Measurements from ENCODE around the gene DNPH1. TPM values are rescaled to one million over a fixed set of nuclear protein-coding genes. Genes with fewer than 3 reads are reported as not detected.

Gene DNPH1
- total RNA-seq, 2 experiments from 2014 or later = 66.1 to 68.2 TPM

DNA sequence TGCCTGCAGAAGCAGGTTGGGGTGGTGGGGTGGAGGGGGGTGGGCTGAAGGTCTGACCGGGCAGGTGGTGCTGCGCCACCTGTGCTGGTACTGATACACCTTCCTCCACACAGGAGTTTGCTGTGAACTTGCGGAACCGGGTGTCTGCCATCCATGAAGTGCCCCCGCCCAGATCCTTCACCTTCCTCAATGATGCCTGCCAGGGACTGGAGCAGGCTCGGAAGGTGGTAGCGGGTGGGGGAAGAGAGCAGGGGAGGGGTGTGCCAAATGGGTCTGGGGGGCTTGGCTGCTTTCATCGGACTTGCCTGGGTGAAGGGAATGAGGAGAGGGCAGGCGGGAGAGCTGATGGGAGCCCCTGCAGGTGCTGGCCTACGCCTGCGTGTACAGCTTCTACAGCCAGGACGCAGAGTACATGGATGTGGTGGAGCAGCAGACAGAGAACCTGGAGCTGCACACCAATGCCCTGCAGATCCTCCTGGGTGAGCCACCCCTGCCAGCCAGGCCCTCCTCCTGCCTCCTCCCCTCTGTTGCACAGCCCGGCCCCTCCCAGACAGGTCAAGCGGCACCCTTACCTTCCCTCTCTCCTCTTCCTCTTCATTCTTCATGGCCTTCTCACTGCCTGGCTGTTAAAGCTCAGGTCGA, 6.7 kb downstream of the DNPH1 start:
- ChIA-PET CTCF (interaction anchor here (1.6 kb wide), 1 partner anchor 230 kb away, joined by 4 read pairs; no protein-coding TSS in a partner anchor), POLR2A (no interaction called here)

- POLR2A ChIA-PET = no interaction called here
- CTCF ChIA-PET = interaction anchor here (3.1 kb wide), 1 partner anchor 8 kb away, joined by 9 read pairs; the partner anchor contains the start of gene DNPH1
Measured at GRCh38 chr6:43221046-43221972, 8.0 kb downstream of the DNPH1 start.

- POLR2A ChIA-PET = no interaction called here
- CTCF ChIA-PET = interaction anchor here (0.6 to 3.1 kb wide), 2 partner anchors 9 to 30 kb away, joined by 4 to 9 read pairs; partner anchors contain the start of gene DNPH1
Measured at GRCh38 chr6:43220439-43220951, 8.8 kb downstream of the DNPH1 start.

GRCh38 chr6:43219814-43220213, 9.5 kb downstream of the DNPH1 start:
- ChIA-PET POLR2A (no interaction called here), CTCF (interaction anchor here (0.6 to 3.1 kb wide), 2 partner anchors 10 to 31 kb away, joined by 4 to 9 read pairs; partner anchors contain the start of gene DNPH1)

DNA sequence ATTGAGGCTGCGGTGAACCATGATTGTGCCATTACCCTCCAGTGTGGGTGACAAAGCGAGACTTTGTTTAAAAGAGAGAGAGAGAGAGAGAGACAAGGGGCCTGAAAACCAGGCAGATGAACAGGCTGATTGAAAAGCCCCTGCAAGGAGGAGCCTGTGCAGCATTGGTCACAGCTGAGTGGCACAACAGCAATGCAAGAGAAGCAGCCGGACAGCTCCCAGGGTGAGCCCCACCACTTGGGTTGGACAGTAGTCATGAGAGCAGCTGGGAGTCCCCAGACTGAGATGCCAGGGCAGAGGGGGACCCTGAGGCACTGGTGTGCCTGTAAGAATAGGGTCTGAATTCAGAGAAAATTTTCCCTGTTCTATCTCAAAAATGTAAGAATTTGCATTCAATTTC, 10.2 kb downstream of the DNPH1 start:
- POLR2A ChIA-PET = no interaction called here
- CTCF ChIA-PET = interaction anchor here (3.1 kb wide), 1 partner anchor 10 kb away, joined by 9 read pairs; the partner anchor contains the start of gene DNPH1

DNA sequence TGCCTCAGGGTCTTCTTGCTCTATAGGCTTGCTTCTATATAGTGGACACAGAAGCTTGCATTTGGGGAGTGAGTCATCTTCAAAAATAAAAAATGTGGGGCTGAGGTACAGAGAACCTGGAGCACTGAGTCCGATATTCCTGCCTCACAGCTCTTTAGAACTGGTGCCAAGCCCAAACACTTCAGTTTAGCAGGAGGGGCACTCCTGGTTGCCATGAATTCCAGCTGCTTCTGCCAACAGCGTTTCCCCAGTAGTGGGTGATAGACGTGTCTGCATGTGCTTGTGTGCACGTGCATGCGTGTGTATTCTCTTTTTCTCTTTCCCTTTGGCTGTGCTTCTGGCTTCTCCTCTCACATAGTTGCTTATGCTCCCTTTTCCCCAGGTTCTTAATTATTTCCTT, 11.9 kb downstream of the DNPH1 start:
- ChIA-PET POLR2A (no interaction called here), CTCF (interaction anchor here (1.5 kb wide), 1 partner anchor 74 kb away, joined by 4 read pairs; no protein-coding TSS in a partner anchor)

DNA sequence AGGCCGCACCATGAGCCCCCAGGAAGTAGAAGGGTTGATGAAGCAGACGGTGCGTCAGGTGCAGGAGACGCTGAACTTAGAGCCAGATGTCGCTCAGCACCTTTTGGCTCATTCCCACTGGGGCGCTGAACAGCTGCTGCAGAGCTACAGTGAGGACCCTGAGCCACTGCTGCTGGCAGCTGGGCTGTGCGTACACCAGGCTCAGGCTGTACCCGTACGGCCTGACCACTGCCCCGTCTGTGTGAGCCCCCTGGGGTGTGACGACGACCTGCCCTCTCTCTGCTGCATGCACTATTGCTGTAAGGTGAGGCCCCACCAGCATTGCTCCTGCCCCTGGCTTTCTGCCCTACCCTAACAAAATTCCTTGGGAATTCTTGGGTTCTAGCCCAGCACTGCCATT, 13.1 kb downstream of the DNPH1 start:
- POLR2A ChIA-PET = no interaction called here
- CTCF ChIA-PET = interaction anchor here (1.2 kb wide), 1 partner anchor 13 kb away, joined by 3 read pairs; the partner anchor contains the start of gene DNPH1

DNA sequence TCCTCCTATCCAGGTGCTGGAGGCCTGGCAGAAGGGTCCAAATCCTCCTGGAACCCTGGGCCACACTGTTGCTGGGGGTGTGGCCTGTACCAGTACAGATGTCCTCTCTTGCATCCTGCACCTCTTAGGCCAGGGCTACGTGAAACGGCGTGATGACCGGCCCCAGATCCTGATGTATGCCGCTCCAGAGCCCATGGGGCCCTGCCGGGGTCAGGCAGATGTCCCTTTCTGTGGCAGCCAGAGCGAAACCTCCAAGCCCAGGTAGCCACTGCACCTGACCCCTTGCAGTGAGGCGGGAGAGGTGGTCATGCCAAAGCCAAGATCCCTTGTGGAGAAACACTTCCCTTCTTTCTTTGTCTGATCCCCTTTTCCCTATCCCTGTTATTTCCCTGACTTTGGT, 14.2 kb downstream of the DNPH1 start:
- CTCF ChIA-PET = interaction anchor here (1.2 kb wide), 1 partner anchor 14 kb away, joined by 3 read pairs; the partner anchor contains the start of gene DNPH1

DNA sequence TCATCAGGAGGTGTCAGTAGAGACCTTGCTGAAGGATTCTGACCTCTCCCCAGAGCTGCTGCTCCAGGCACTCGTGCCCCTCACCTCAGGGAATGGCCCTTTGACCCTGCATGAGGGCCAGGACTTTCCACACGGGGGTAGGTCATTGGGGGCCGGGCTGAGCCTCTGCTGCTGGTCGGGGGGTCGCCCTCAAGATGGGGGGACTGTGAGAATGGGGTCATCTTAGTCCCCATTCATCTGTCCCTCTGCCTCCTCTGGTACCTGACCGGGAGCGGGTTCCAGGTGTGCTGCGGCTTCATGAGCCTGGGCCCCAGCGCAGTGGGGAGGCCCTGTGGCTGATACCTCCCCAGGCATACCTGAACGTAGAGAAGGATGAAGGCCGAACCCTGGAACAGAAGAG, 15.8 kb downstream of the DNPH1 start:
- ChIA-PET POLR2A (no interaction called here), CTCF (interaction anchor here (1.5 kb wide), 1 partner anchor 13 kb away, joined by 3 read pairs; no protein-coding TSS in a partner anchor)

More for the DNA sequence above, 14.2 kb downstream of the DNPH1 start:
- POLR2A ChIA-PET = interaction anchor here (0.8 kb wide), 1 partner anchor 254 kb away, joined by 5 read pairs; no protein-coding TSS in a partner anchor

DNA sequence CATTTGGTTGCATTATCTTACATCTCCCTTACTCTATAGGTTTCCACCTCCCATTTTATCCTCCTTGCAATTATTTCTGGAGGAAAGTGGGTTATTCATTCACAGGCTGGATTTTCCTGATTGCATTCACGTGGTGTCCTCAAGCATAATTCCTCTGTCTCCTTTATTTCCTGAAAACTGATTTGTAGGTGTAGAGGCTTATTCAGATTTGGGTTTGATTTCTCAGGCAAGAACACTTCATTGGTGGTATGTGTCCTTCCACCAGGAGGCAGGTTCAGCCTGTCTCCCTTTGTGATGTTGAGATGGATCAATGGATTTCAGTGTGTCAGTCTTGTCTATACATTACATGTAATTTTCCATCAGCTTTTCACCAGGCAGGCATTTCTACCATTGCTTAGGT, 17.3 kb downstream of the DNPH1 start:
- POLR2A ChIA-PET = no interaction called here

DNA sequence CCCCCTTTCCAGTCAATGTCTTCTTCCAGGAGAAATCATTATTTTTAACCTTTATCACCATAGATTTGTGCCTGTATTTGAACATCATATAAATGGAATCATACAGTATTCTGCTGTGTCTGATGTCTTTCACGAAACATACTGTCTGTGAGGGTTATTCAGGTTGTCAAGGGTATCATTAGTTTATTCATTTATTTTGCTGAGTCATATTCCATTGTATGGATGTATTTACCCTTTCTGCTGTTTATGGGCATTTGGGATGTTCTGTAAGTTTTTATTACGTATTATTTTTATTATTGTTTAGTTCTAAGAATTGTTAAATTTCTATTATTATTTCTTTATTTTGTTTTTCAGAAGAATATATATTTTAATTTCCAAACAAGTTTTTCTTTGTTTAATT, 22.0 kb downstream of the DNPH1 start:
- POLR2A ChIA-PET = no interaction called here
- CTCF ChIA-PET = no interaction called here

More for the DNA sequence above, 17.3 kb downstream of the DNPH1 start:
- CTCF ChIA-PET = interaction anchor here (1.2 kb wide), 1 partner anchor 12 kb away, joined by 5 read pairs; no protein-coding TSS in a partner anchor

DNA sequence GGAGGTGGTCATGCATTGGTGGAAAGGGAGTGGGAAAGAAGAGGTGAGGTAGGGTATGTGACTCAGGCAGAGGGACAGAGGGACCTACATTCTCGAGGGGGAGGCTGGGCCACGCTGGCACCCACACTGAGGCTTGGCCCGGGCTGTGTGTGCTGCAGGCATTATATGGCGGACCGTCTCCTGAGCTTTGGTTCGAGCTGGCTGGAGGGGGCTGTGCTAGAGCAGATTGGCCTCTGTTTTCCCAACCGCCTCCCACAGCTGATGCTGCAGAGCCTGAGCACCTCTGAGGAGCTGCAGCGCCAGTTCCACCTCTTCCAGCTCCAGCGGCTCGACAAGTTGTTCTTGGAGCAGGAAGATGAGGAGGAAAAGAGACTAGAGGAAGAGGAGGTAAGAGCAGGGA, 23.4 kb downstream of the DNPH1 start:
- POLR2A ChIA-PET = no interaction called here

DNA sequence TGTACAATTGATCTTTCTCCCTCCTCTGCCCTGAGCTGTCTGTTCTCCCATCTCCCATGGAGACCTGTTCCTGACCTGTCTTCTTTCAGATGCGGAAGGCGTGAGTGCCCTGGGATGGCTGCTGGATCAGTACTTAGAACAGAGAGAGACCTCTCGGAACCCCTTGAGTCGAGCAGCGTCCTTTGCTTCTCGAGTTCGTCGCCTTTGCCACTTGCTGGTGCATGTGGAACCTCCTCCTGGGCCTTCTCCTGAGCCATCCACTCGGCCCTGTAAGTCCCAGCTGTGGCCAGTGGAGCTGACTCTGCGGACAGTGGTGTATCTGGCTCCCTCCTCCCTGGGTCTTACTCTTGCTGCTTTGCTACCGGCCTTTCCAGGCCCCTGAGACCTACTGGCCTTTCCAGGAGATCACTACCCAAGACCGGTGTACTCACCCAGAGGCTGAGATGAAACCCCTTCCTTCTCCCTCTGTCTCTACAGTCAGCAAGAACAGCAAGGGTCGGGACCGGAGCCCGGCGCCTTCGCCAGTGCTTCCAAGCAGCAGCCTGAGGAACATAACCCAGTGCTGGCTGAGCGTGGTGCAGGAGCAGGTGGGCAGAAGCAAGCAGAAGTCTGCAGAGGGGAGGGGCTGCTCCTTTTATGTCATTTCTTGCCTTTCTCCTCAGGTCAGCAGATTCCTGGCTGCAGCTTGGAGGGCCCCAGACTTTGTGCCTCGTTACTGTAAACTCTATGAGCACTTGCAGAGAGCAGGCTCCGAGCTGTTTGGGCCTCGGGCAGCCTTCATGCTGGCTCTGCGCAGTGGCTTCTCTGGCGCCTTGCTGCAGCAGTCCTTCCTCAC, 24.8 kb downstream of the DNPH1 start:
- CTCF ChIA-PET = no interaction called here
- POLR2A ChIA-PET = no interaction called here

More for the DNA sequence above, 23.4 kb downstream of the DNPH1 start:
- CTCF ChIA-PET = no interaction called here

DNA sequence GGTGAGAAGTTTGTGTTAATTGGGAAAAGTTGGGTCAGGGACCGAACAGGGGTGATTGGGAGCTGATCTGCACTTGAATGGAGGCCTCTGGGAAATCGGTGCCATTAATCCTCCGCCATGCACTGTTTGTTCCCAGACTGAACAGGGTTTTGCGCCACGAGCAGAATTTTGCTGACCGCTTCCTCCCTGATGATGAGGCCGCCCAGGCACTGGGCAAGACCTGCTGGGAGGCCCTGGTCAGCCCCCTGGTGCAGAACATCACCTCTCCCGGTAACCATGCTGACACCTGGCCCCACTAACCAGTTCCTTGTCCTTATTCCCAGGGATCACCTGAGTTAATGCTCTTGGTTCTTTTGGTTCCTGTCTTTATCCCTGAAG, 25.6 kb downstream of the DNPH1 start:
- CTCF ChIA-PET = no interaction called here

GRCh38 chr6:43203029-43203717, 26.1 kb downstream of the DNPH1 start:
- ChIA-PET POLR2A (no interaction called here), CTCF (no interaction called here)

More for the DNA sequence above, 25.6 kb downstream of the DNPH1 start:
- POLR2A ChIA-PET = no interaction called here

GRCh38 chr6:43202451-43202850, 26.8 kb downstream of the DNPH1 start:
- CTCF ChIA-PET = no interaction called here
- POLR2A ChIA-PET = no interaction called here

GRCh38 chr6:43200541-43200940, 28.7 kb downstream of the DNPH1 start:
- ChIA-PET CTCF (no interaction called here), POLR2A (no interaction called here)

DNA sequence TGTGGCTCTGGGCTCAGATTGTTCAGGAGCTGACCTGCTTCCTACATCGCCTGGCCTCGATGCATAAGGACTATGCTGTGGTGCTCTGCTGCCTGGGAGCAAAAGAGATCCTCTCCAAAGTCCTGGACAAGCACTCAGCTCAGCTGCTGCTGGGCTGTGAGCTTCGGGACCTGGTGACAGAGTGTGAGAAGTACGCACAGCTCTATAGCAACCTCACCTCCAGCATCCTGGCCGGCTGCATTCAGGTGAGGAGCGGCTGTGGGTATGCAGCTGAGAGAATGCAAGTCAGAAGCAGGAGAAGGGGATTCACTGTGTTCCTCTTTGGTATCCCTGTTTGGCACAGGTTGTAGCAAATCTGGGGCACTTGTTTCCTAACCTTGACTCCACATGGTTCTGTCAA, 29.4 kb downstream of the DNPH1 start:
- POLR2A ChIA-PET = no interaction called here
- CTCF ChIA-PET = interaction anchor here (0.6 kb wide), 1 partner anchor 42 kb away, joined by 4 read pairs; no protein-coding TSS in a partner anchor

GRCh38 chr6:43196337-43196736, 32.9 kb downstream of the DNPH1 start:
- POLR2A ChIA-PET = no interaction called here
- CTCF ChIA-PET = no interaction called here
